H1 (cell line): ENCODE measurements around the gene WIPI1. TPM values are rescaled to one million over a fixed set of nuclear protein-coding genes. Genes with fewer than 3 reads are reported as not detected.
A peak's percentile ranks its signal among the peaks of the same experiment; 100 is the strongest.

Experiments
- CTCF ChIA-PET: fragments of 300-600 bp; sonication (Branson Sonifier 250); formaldehyde crosslinking; loops from one replicate; lab custom pipeline; 2021; ENCODE audit not compliant: partially characterized antibody; lab: Charles Lee
- POLR2A ChIA-PET: fragments of 300-600 bp; sonication (Branson Sonifier 250); formaldehyde crosslinking; loops from one replicate; lab custom pipeline; 2021; ENCODE audit warnings: inconsistent platforms; ENCODE audit not compliant: partially characterized antibody; lab: Charles Lee
- DNase-seq, 2 experiments: peaks; one replicate each; pipeline versions ENCODE4 v3.0.0 to v3.0.0-alpha.2; 2010 to 2022; ENCODE audit warnings: low spot score in 2 of 2, low read depth in 1 of 2, mixed read lengths in 1 of 2
- FAIRE-seq: peaks from 2 replicates; lab custom pipeline; 2011; peaks lifted over from hg19 to GRCh38; lab: Jason Lieb, UNC
- H2AFZ ChIP-seq: 2 replicates; pipeline ENCODE4 v1.8.1; 2012; ENCODE audit warnings: low read length, inconsistent platforms
- H2AK5ac ChIP-seq: 2 replicates; pipeline ENCODE4 v1.6.1; 2013; ENCODE audit warnings: low read depth, low read length
- H2BK120ac ChIP-seq: replicated peaks from 2 replicates; pipeline ENCODE3; 2013; ENCODE audit warnings: low read depth, low read length, inconsistent platforms
- H2BK12ac ChIP-seq: 2 replicates; pipeline ENCODE4 v1.6.1; 2013; ENCODE audit warnings: low read depth, low read length
- H2BK15ac ChIP-seq: 2 replicates; pipeline ENCODE4 v1.6.1; 2013; ENCODE audit warnings: low read length
- H2BK20ac ChIP-seq: 2 replicates; pipeline ENCODE4 v1.6.1; 2013; ENCODE audit warnings: low read length
- H2BK5ac ChIP-seq: 2 replicates; pipeline ENCODE4 v1.6.1; 2013; ENCODE audit warnings: low read depth, low read length
- H3K14ac ChIP-seq: 2 replicates; pipeline ENCODE4 v1.6.1; 2013; ENCODE audit warnings: inconsistent platforms; ENCODE audit not compliant: insufficient read length
- H3K18ac ChIP-seq: 2 replicates; pipeline ENCODE4 v1.6.1; 2013; ENCODE audit warnings: low read length; ENCODE audit errors: extremely low read depth
- H3K23ac ChIP-seq: 2 replicates; pipeline ENCODE4 v1.6.1; 2013; ENCODE audit warnings: inconsistent platforms; ENCODE audit not compliant: insufficient read length
- H3K23me2 ChIP-seq: 2 replicates; pipeline ENCODE4 v1.6.1; 2013; ENCODE audit warnings: low read depth, low read length
- H3K27ac ChIP-seq: 2 replicates; pipeline ENCODE4 v1.6.1; 2011; ENCODE audit warnings: low read depth, low read length, inconsistent platforms
- H3K27me3 ChIP-seq, 4 experiments: replicated peaks in 1 of 4; 1 replicate in 1 of 4; 2 replicates in 3 of 4; pipeline versions ENCODE4 v1.6.1 to v1.8.1; 2011 to 2013; ENCODE audit warnings: low read length in 3 of 4, mild to moderate bottlenecking in 3 of 4, inconsistent platforms in 2 of 4, mixed read lengths in 2 of 4, moderate library complexity in 1 of 4; ENCODE audit not compliant: control insufficient read depth in 3 of 4, insufficient read depth in 3 of 4; ENCODE audit errors: extremely low read depth in 1 of 4
- H3K36me3 ChIP-seq, 4 experiments: 2 replicates each; pipeline versions ENCODE4 v1.6.1 to v1.8.1; 2011 to 2013; ENCODE audit warnings: mild to moderate bottlenecking in 4 of 4, low read length in 3 of 4, moderate library complexity in 2 of 4, control low read depth in 1 of 4, inconsistent platforms in 1 of 4; ENCODE audit not compliant: insufficient read depth in 4 of 4, control insufficient read depth in 2 of 4
- H3K4ac ChIP-seq: replicated peaks from 2 replicates; pipeline ENCODE3; 2013; ENCODE audit warnings: low read length, low read depth, mixed read lengths, inconsistent platforms; ENCODE audit not compliant: insufficient read length
- H3K4me1 ChIP-seq, 4 experiments: replicated peaks in 1 of 4; 1 replicate in 1 of 4; 2 replicates in 3 of 4; pipeline versions ENCODE4 v1.6.1 to v1.8.1; 2011 to 2013; ENCODE audit warnings: low read length in 3 of 4, inconsistent platforms in 2 of 4, mixed read lengths in 1 of 4; ENCODE audit not compliant: insufficient read depth in 4 of 4, control insufficient read depth in 3 of 4
- H3K4me2 ChIP-seq, 2 experiments: 2 replicates each; pipeline versions ENCODE4 v1.6.1 to v1.8.1; 2011 to 2013; ENCODE audit warnings: low read depth in 2 of 2, low read length in 2 of 2, control low read depth in 1 of 2, inconsistent platforms in 1 of 2, mild to moderate bottlenecking in 1 of 2; ENCODE audit not compliant: insufficient read depth in 1 of 2
- H3K4me3 ChIP-seq, 4 experiments: fragments of 200-600, 300-600 bp in 1 of 4; sonication (generic), shearing (Covaris generic), sonication (Bioruptor Twin) in 1 of 4; 2 replicates each; pipeline versions ENCODE4 v1.5.1 to v1.8.1; 2011 to 2016; ENCODE audit warnings: low read length in 4 of 4, low read depth in 3 of 4, control low read depth in 2 of 4, inconsistent platforms in 2 of 4, mild to moderate bottlenecking in 2 of 4, mixed read lengths in 1 of 4, moderate library complexity in 1 of 4; ENCODE audit not compliant: insufficient read depth in 2 of 4; ENCODE audit errors: extremely low read depth in 1 of 4
- H3K56ac ChIP-seq: replicated peaks from 2 replicates; pipeline ENCODE3; 2013; ENCODE audit warnings: low read depth, mild to moderate bottlenecking, mixed read lengths, low read length, inconsistent platforms; ENCODE audit not compliant: insufficient read length
- H3K79me1 ChIP-seq: 2 replicates; pipeline ENCODE4 v1.6.1; 2013; ENCODE audit warnings: low read depth, low read length, control low read depth
- H3K79me2 ChIP-seq, 2 experiments: 2 replicates each; pipeline versions ENCODE4 v1.6.1 to v1.8.1; 2012 to 2013; ENCODE audit warnings: low read length in 2 of 2, mild to moderate bottlenecking in 2 of 2, inconsistent platforms in 1 of 2; ENCODE audit not compliant: insufficient read depth in 2 of 2, control insufficient read depth in 1 of 2
- H3K9ac ChIP-seq, 4 experiments: replicated peaks in 1 of 4; 1 replicate in 1 of 4; 2 replicates in 3 of 4; pipeline versions ENCODE4 v1.6.1 to v1.8.1; 2011 to 2013; ENCODE audit warnings: low read depth in 3 of 4, low read length in 3 of 4, control low read depth in 2 of 4, mild to moderate bottlenecking in 2 of 4, moderate library complexity in 2 of 4, inconsistent platforms in 1 of 4; ENCODE audit errors: extremely low read depth in 1 of 4
- H3K9me3 ChIP-seq, 2 experiments: 2 replicates each; pipeline versions ENCODE4 v1.6.1 to v1.8.1; 2012 to 2013; ENCODE audit warnings: mild to moderate bottlenecking in 2 of 2, moderate library complexity in 2 of 2, control low read depth in 1 of 2, inconsistent platforms in 1 of 2, low read depth in 1 of 2, low read length in 1 of 2, mixed read lengths in 1 of 2; ENCODE audit not compliant: insufficient read depth in 2 of 2
- H4K20me1 ChIP-seq, 2 experiments: replicated peaks in 1 of 2; 2 replicates each; pipeline versions ENCODE3 to v1.8.1; 2011 to 2013; ENCODE audit warnings: inconsistent platforms in 2 of 2, low read length in 2 of 2, mild to moderate bottlenecking in 1 of 2; ENCODE audit not compliant: insufficient read depth in 2 of 2, control insufficient read depth in 1 of 2
- H4K5ac ChIP-seq: 2 replicates; pipeline ENCODE4 v1.6.1; 2013; ENCODE audit warnings: low read length, low read depth, mixed read lengths, inconsistent platforms; ENCODE audit not compliant: insufficient read length
- H4K8ac ChIP-seq: 2 replicates; pipeline ENCODE4 v1.8.0; 2013; ENCODE audit warnings: mild to moderate bottlenecking, moderate library complexity, low read length, inconsistent platforms; ENCODE audit not compliant: insufficient read depth; ENCODE audit errors: extremely low read depth
- H4K91ac ChIP-seq: replicated peaks from 2 replicates; pipeline ENCODE3; 2013; ENCODE audit warnings: low read length, mixed read lengths, inconsistent platforms; ENCODE audit not compliant: insufficient read length
- EZH2 ChIP-seq: fragments of 200-600 bp; sonication (generic); IDR thresholded peaks from 2 replicates; pipeline ENCODE4 v1.7.1; 2012; ENCODE audit warnings: low read depth, mild to moderate bottlenecking, moderate library complexity, low read length, inconsistent platforms; ENCODE audit not compliant: severe bottlenecking
- JUND ChIP-seq: IDR thresholded peaks from 2 replicates; pipeline ENCODE4 v1.6.1; 2011; ENCODE audit warnings: mild to moderate bottlenecking, improper control_type of control experiment, low read length
- SUZ12 ChIP-seq: fragments of 200-600 bp; sonication (generic); IDR thresholded peaks from 2 replicates; pipeline ENCODE4 v1.6.1; 2012; ENCODE audit warnings: mild to moderate bottlenecking, inconsistent platforms, low read length, moderate library complexity, mixed read lengths
- whole genome bisulfite sequencing, 2 experiments: shearing (Covaris generic) in 1 of 2; methylation state at CpG; one replicate each; pipeline versions ENCODE4 v1.1.6 to v1.1.7; 2013 to 2015; ENCODE audit warnings: low lambda C conversion rate in 2 of 2, mixed read lengths in 2 of 2, inconsistent platforms in 1 of 2, low coverage in 1 of 2, missing lambda C conversion rate in 1 of 2; ENCODE audit not compliant: insufficient replicate concordance in 2 of 2, insufficient coverage in 1 of 2, insufficient read length in 1 of 2; ENCODE audit errors: extremely low coverage in 1 of 2, missing lambda C conversion rate in 1 of 2; 5-methylcytosine and 5-hydroxymethylcytosine counted together
- polyA plus RNA-seq, 7 experiments: library from polyadenylated mRNA; depleted of rRNA in 3 of 7; stranded (reverse) in 5 of 7; unstranded in 2 of 7; fragments of >200 nt in 5 of 7; fragments of 200-250 nt in 2 of 7; gene quantifications; 1 replicate in 5 of 7; 2 replicates in 1 of 7; 4 replicates in 1 of 7; pipeline versions ENCODE4 v1.2.1 to v1.2.3, GENCODE V29; 2011 to 2013; ENCODE audit warnings: missing spikeins in 2 of 7, mixed read lengths in 2 of 7
- total RNA-seq: library from RNA; stranded (reverse); fragmentation: NEBNext Ultra II Directional; extraction: Animal tissue kit (Norgen Biotek cat#: 25700); gene quantifications from 2 replicates; pipeline ENCODE4 v1.2.1, GENCODE V29; 2021

The WIPI1 gene
- total and polyA plus RNA-seq, 2 of the 8 experiments (the other 6 are each of a cell fraction or from before 2014, with no cell fraction given): 16.6 to 17.4 TPM

DNA sequence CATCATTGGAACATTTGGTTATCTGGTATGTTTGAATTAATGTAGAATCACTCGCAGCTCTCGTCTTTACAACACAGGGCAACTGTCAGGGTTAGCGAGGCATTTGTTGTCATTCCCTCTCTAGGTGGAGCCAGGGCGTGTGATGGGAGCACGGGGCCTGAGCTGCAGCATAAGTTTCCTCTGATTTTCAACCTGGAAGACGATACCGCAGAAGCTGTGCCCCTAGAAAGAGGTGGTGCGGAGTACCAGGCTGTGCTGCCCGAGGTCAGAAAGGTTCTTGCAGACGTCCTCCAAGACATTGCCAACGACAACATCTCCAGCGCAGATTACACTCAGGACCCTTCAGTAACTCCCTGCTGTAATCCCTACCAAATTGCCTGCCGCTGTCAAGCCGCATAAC lies 37.2 kb downstream of the WIPI1 start:
- FAIRE-seq: no peak
- CTCF ChIA-PET: interaction anchor here (0.6 to 1.7 kb wide), 4 partner anchors 16 to 132 kb away, joined by 3 to 4 read pairs (median 3); no protein-coding TSS in a partner anchor
- TF ChIP-seq JUND (no peak), EZH2 (no peak), SUZ12 (no peak)

More for the DNA sequence above, 37.2 kb downstream of the WIPI1 start:
- no peaks in the 10 kb centered on the region for H3K27me3 ChIP-seq
- H3K4me3 ChIP-seq: no peak overlapping the region
- peak in 1 of 2 experiments; percentile 41 for DNase-seq
- no peaks in the 10 kb centered on the region for H3K79me1 ChIP-seq
- no peaks in the 10 kb centered on the region for H4K20me1 ChIP-seq
- H3K23me2 ChIP-seq: no peaks in the 10 kb centered on the region
- no peak overlapping the region for H3K23ac ChIP-seq
- H3K56ac ChIP-seq: no peak overlapping the region
- H2AK5ac ChIP-seq: no peak overlapping the region
- no peaks in the 10 kb centered on the region for H3K36me3 ChIP-seq
- no peaks in the 10 kb centered on the region; a peak in 1 of 4 replicates for H3K9me3 ChIP-seq
- H3K79me2 ChIP-seq: no peaks in the 10 kb centered on the region
- H2BK15ac ChIP-seq: 0 out of 2 replicates have a peak overlapping the region, but pooled peaks have one; percentile 23
- H2BK12ac ChIP-seq: 0 out of 2 replicates have a peak overlapping the region, but pooled peaks have one; percentile 7
- H3K18ac ChIP-seq: no peak overlapping the region
- no peak overlapping the region for H3K4me2 ChIP-seq
- H3K4me1 ChIP-seq: peaks cover 0 to 6% (median 3%) of the 10 kb centered on the region in 4 experiments; a peak in 5 of 7 replicates
- H2BK5ac ChIP-seq: no peak overlapping the region
- no peak overlapping the region for H4K5ac ChIP-seq
- H4K91ac ChIP-seq: peak overlapping the region; percentile 48
- H2AFZ ChIP-seq: no peak overlapping the region
- H3K14ac ChIP-seq: no peak overlapping the region
- POLR2A ChIA-PET: interaction anchor here (0.6 kb wide), 1 partner anchor 26 kb away, joined by 3 read pairs; no protein-coding TSS in a partner anchor
- no peak overlapping the region for H3K9ac ChIP-seq
- H3K27ac ChIP-seq: no peak overlapping the region
- WGBS, 2 experiments: 91% methylated on average over 14 of the region's 14 CpGs; no CpG with 5 or more reads in 1 of the 2 experiments
- no peak overlapping the region for H3K4ac ChIP-seq
- no peak overlapping the region for H4K8ac ChIP-seq
- no peak overlapping the region for H2BK20ac ChIP-seq
- H2BK120ac ChIP-seq: no peak overlapping the region
